ENCODE data around the gene GSDME. TPM values are rescaled to one million over a fixed set of nuclear protein-coding genes. Genes with fewer than 3 reads are reported as not detected.

Gene GSDME
- total RNA-seq, 4 donors from 2014 or later: 9.0 to 44.0 (median 14.3) TPM

GRCh38 chr7:24706211-24707170 is 50.8 kb downstream of the GSDME start:
- TF ChIP-seq, protein P1, sequence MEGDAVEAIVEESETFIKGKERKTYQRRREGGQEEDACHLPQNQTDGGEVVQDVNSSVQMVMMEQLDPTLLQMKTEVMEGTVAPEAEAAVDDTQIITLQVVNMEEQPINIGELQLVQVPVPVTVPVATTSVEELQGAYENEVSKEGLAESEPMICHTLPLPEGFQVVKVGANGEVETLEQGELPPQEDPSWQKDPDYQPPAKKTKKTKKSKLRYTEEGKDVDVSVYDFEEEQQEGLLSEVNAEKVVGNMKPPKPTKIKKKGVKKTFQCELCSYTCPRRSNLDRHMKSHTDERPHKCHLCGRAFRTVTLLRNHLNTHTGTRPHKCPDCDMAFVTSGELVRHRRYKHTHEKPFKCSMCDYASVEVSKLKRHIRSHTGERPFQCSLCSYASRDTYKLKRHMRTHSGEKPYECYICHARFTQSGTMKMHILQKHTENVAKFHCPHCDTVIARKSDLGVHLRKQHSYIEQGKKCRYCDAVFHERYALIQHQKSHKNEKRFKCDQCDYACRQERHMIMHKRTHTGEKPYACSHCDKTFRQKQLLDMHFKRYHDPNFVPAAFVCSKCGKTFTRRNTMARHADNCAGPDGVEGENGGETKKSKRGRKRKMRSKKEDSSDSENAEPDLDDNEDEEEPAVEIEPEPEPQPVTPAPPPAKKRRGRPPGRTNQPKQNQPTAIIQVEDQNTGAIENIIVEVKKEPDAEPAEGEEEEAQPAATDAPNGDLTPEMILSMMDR (IDR thresholded peaks at IDR 0.05; ENCODE audit: low read depth): no peak

- TF ChIP-seq, protein P1 (IDR thresholded peaks at IDR 0.05; ENCODE audit: low read depth): no peak
Observed at GRCh38 chr7:24705461-24705954, 51.8 kb downstream of the GSDME start.

- TF ChIP-seq, protein P1 (IDR thresholded peaks at IDR 0.05; ENCODE audit: low read depth): no peak
Observed at GRCh38 chr7:24704311-24704710, 53.0 kb downstream of the GSDME start.

DNA sequence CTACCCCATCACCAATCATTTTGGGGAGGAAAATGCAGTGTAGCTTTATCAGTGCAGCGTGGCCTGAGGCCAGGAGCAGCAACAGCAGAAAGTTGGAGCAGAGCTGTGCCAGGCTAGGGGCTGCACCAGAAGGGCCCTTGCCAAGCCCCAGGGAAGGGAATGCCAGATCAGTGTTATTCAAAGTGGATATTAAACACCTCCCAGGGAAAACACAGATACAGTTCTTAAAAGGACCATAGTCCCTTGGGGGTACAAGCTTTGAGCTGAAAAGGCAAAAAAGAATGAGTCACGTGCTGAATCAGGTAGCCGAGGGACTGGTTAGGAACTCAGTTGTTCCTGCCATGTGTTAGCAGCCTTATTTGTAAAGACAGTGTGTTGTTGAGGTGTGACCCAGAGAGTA is 54.0 kb downstream of the GSDME start:
- TF ChIP-seq, protein P1 (IDR thresholded peaks at IDR 0.05; ENCODE audit: low read depth): no peak

GRCh38 chr7:24702755-24703154 is 54.5 kb downstream of the GSDME start:
- TF ChIP-seq, protein P1 (IDR thresholded peaks at IDR 0.05; ENCODE audit: low read depth): no peak

GRCh38 chr7:24701261-24702235 is 55.7 kb downstream of the GSDME start:
- TF ChIP-seq, protein P1 (IDR thresholded peaks at IDR 0.05; ENCODE audit: low read depth): no peak
